ENCODE measurements around the gene RFX8. TPM values are rescaled to one million over a fixed set of nuclear protein-coding genes. Genes with fewer than 3 reads are reported as not detected.

The RFX8 gene
- total and polyA plus RNA-seq, 2 of the 8 experiments (the other 6 are each of a cell fraction or from before 2014, with no cell fraction given), result 0.60 to 0.97 TPM

GRCh38 chr2:101442042-101442666 lies 32.8 kb downstream of the RFX8 start:
- TF ChIP-seq YY1 (IDR thresholded peaks at IDR 0.05; ENCODE audit: low read depth, low read length), result no peak
- no peak for TF ChIP-seq KDM1A (IDR thresholded peaks at IDR 0.05; ENCODE audit: borderline replicate concordance, low read length)
- TF ChIP-seq ASH2L (IDR thresholded peaks at IDR 0.05; ENCODE audit: low read length), result no peak
- Histone ChIP-seq H3K23me2 (ENCODE audit: low read depth, low read length) (no peaks in the 10 kb centered on the region), H2BK5ac (ENCODE audit: low read depth, low read length) (no peak overlapping the region), H3K9me3 (ENCODE audit: insufficient read depth in 2 of 2, low read depth in 1 of 2, low read length in 1 of 2) (no peaks in the 10 kb centered on the region), H2BK12ac (ENCODE audit: low read depth, low read length) (no peak overlapping the region), H2BK20ac (ENCODE audit: low read length) (no peak overlapping the region), H3K36me3 (ENCODE audit: control insufficient read depth in 2 of 4, insufficient read depth in 4 of 4, low read length in 3 of 4) (no peaks in the 10 kb centered on the region), H4K5ac (ENCODE audit: insufficient read length, low read depth, low read length) (no peak overlapping the region), H3K27me3 (replicated peaks in 1 of 4; ENCODE audit: control insufficient read depth in 3 of 4, extremely low read depth in 1 of 4, insufficient read depth in 3 of 4, low read length in 3 of 4) (no peaks in the 10 kb centered on the region), H2AFZ (ENCODE audit: low read length) (no peak overlapping the region), H3K4me3 (ENCODE audit: extremely low read depth in 1 of 4, insufficient read depth in 2 of 4, low read depth in 3 of 4, low read length in 4 of 4) (no peak overlapping the region), H4K8ac (ENCODE audit: extremely low read depth, insufficient read depth, low read length) (no peak overlapping the region), H3K18ac (ENCODE audit: extremely low read depth, low read length) (no peak overlapping the region; the same call in 1 of the 2 replicates), H3K23ac (ENCODE audit: insufficient read length) (no peak overlapping the region), H3K9ac (replicated peaks in 1 of 4; ENCODE audit: extremely low read depth in 1 of 4, low read depth in 3 of 4, low read length in 3 of 4) (no peak overlapping the region), H3K79me1 (ENCODE audit: low read depth, low read length) (no peaks in the 10 kb centered on the region), H3K27ac (ENCODE audit: low read depth, low read length) (no peak overlapping the region), H4K91ac (replicated peaks; ENCODE audit: insufficient read length, low read length) (no peak overlapping the region), H2BK15ac (ENCODE audit: low read length) (no peak overlapping the region), H3K56ac (replicated peaks; ENCODE audit: insufficient read length, low read depth, low read length) (no peak overlapping the region), H4K20me1 (replicated peaks in 1 of 2; ENCODE audit: control insufficient read depth in 1 of 2, insufficient read depth in 2 of 2, low read length in 2 of 2) (no peaks in the 10 kb centered on the region), H3K14ac (ENCODE audit: insufficient read length) (no peak overlapping the region), H2AK5ac (ENCODE audit: low read depth, low read length) (no peak overlapping the region), H3K4me2 (ENCODE audit: insufficient read depth in 1 of 2, low read depth in 2 of 2, low read length in 2 of 2) (no peak overlapping the region), H3K4ac (replicated peaks; ENCODE audit: insufficient read length, low read depth, low read length) (no peak overlapping the region), H3K79me2 (ENCODE audit: control insufficient read depth in 1 of 2, insufficient read depth in 2 of 2, low read length in 2 of 2) (no peaks in the 10 kb centered on the region), H3K4me1 (replicated peaks in 1 of 4; ENCODE audit: control insufficient read depth in 3 of 4, insufficient read depth in 4 of 4, low read length in 3 of 4) (no peaks in the 10 kb centered on the region), H2BK120ac (replicated peaks; ENCODE audit: low read depth, low read length) (no peak overlapping the region)
- POLR2A ChIA-PET (ENCODE audit: partially characterized antibody), result interaction anchor here (0.6 kb wide), 1 partner anchor 275 kb away, joined by 3 read pairs; no protein-coding TSS in a partner anchor
- CTCF ChIA-PET (ENCODE audit: partially characterized antibody), result interaction anchor here (0.6 to 1.3 kb wide), 4 partner anchors 13 to 604 kb away, joined by 3 to 5 read pairs (median 3); no protein-coding TSS in a partner anchor
- DNase-seq (ENCODE audit: low read depth in 1 of 2, low spot score in 2 of 2), result no peak
- no peak for FAIRE-seq
- WGBS, 2 experiments (ENCODE audit: extremely low coverage in 1 of 2, insufficient coverage in 1 of 2, insufficient read length in 1 of 2, insufficient replicate concordance in 2 of 2, low coverage in 1 of 2, low lambda C conversion rate in 2 of 2, missing lambda C conversion rate in 1 of 2), result 81% methylated on average over 1 of the region's 1 CpG; no CpG with 5 or more reads in 1 of the 2 experiments

Data from H1 (cell line).